GM19463 (cell line): ENCODE results near the gene GPR107.

Experiments used
- ATAC-seq: cut with Tn5 transposase; IDR thresholded peaks from one replicate; pipeline ENCODE4 v1.9.1; 2021; ENCODE audit warnings: mild to moderate bottlenecking, moderate library complexity; ENCODE audit not compliant: unreplicated experiment

The GPR107 gene

DNA sequence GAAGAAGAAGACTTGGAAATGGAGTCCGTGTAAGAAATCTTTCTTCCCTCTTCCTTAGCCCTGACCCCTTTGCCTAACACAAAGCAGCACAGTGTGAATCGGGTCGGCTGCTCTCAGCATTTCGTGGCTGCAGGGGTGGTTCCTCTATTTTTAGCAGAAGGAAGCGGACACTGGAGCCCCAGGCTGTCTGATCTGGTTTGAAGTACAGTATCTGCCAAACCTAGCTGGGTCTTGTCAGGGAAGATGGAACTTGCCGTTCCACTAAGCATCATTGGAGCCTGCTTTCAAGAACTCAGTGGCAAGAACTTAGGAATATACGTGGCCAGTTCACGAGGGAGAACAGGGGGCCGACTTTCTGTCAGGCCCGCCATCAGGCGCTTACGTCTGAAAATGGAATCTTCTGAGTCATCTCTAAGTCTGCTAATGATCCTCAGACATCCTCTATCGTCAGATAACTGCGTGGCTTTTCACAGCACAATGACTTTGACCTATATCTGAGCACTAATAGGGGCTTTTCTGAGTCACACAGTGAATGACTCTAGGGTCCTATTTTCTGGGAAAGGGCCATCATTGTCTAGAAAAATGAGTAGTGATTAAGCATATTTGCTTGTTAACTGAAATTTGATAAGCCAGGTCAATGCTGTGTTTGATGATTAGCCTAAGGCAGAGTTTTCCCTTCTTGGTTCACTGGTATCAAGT, 75.2 kb downstream of the GPR107 start:
- ATAC-seq: peak; percentile 72

DNA sequence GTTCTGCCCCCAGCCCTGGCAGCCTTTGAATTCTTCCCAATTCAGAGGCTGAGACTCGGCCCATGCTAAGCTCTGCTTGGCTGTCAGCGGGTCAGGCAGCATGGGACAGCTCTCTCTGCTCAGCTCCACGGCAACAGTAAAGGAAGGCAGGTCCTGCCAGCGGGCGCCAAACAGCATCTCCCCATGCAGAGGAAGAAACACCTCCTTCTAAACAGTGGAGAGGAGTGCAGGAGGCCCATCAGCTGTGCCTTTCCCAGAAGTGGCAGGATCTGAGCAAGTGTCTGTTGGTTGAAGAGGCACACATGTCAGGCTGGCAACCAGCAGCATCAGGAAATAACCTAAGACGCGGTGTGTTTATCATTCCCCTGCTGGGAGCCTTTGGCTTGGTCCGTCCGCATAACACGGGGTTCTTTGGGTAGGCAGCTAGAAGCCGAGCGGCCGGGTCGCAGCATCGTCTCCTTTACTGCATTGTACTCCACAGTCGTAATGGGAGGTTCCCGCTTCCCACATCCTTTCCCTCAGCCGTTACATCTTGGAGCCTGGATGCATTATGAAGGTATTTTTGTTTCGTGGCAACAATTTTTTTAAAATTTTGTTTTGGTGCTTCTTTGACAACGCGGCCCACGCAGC, 75.8 kb downstream of the GPR107 start:
- ATAC-seq: no peak

DNA sequence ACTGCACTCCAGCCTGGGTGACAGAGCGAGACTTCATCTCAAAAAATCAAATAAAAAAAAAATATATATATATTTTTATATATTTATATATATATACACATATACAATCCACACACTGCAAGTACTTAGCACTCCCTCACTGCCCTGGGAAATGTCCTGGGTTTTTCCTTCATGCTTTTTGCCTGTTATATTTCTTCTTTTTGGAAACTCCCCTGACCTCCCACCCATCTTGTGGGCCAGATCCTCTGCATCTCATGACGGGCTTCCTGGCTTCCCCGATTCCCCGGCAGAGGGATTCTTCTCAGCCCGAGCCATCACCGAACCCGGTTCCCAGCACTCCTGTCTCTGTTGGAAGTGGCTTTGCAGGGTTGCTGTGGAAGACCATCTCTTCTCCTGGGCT, 79.0 kb downstream of the GPR107 start:
- ATAC-seq: no peak

DNA sequence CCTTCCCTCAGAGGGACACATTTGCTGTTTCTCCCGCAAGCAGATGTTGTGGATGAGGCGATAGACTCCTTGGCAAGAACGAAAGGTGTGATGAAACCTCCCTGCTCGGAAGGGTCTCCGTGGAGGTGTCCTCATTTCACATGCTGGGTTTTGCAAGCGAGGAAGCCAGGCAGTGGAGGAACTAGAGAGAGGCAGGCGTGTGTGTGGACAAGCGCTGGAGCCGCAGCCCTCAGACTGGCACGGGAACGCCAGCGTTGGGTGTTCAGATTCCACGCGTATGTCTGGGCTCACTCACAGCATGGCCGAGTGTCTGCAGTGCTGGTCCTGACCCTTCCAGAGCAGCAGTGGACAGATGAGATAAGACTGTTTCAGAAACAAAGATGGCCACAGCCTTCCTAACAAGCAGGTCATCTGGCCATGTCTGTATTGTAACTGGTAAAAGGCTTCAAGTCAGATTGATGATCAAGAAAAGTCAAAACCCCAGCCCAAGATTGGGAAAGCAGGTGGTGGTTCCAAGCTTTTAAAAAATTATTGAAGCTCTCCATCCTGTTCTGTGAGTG, 83.5 kb downstream of the GPR107 start:
- ATAC-seq: no peak

DNA sequence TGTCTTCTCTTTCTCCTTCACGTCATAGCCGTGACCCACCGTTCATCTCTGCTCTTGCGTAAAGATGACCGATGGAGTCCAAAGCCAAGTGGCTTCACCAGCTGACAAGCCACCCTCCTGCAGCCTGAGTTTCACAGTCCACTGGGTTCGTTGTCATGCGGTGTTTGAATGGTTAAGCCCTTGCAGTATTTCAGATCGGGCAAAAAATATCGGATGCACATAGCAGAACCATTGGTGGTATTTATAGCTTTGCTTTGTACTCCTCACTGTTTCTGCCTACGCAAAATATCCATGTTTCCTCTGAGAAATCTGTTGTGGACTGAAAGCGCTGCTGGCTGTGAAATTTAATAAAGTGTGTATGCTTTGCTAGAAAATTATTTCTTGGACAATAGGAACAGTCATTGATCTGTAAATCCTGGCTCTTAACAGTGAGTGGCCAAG, 84.0 kb downstream of the GPR107 start:
- ATAC-seq: no peak

DNA sequence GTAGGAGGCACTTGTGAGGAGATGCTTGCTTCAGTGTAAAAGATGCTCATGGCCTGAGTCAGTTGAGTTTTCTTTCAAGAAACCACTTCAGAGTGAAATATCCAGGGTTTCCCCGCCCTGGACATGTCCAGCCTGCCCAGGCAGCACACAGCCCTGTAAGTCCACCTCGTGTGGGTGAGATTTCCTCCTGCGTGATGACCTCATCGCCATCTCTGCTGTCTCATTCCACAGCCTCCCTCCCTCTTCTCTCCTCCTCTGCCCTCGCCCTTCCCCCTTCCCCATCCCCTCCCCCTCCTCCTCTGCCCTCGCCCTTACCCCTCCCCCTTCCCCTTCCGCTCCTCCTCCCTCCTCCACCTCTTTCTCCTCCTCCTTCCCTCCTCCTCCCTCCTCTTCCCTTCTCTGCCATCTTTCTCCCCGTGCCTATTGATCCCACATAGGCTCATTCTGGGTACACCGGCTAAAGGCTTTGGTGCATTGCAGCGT, 84.5 kb downstream of the GPR107 start:
- ATAC-seq: no peak

DNA sequence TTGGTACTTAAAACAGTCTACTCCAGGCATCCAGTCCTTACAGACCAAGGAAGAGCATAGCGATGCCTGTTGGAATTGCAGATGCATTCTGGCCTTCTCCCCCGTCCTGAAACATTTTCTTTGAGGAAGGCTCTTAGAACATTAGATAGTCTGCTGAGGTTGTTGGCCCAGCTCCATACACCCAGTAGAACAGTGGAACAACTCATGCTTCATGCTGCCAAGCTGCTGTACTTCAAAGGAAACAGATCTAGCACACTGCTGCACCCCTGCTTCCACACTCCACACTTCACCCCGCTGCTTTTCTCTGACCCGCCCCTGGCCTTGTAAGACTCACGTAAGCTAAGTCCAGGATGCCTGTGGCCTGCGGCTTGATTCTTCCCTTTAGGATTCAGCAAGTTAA, 85.1 kb downstream of the GPR107 start:
- no peak for ATAC-seq

DNA sequence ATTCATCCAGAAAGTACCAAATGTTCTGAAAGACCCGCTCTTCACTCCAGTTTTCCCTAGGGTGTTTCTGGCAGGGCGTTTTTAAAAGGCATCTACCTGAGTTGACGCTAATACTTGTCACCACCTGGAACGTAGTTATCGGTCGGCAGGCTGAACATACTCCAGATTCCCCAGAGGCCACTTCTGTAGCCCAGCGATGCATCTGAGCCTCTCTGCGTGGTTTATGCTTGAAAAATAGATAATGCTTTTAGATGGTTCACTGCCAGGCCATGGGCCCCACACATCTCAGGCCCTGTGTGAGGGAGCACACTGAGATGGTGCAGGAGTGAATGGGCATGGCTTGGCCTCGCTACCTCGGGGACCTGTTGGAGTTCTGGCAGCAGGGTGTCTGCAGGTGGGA, 85.5 kb downstream of the GPR107 start:
- ATAC-seq: no peak

DNA sequence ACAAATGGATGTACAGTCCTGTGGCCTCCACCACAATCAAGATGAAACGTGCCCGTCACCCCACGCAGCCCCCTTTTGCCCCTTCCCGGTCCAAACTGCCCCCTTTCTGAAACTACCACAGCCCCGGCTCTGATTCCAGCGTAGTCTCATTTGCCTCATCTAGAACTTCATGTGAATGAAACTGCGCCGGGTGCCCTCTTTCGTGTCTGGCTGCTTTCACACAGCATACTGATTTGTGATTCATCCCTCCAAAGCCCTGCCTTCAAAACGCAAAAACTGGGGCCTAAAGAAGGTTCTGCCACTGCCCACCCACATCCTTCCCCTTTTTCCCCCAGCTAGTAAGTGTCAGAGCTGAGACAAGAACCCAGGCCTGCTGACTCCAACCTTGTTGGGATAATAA, 87.0 kb downstream of the GPR107 start:
- ATAC-seq: no peak

DNA sequence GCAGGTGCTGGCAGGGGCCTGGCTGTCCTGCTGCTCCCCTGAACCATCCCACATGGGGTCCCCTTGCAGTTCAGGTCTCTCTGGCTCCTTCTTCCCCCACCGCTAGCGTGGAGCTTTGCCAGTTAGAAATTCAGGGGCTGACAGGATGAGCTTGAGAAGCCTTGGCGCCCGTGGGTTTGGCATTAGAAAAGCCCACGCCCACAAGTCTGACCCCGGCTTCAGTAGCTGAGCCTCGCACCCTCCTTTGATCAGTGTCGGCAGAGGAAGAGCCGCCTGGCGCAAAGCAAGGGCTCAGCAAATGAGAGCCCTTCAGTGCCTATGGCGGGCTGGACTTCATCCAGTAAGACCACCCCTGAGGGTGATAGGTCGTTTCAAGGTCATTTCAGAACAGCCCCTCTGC, 88.3 kb downstream of the GPR107 start:
- no peak for ATAC-seq

DNA sequence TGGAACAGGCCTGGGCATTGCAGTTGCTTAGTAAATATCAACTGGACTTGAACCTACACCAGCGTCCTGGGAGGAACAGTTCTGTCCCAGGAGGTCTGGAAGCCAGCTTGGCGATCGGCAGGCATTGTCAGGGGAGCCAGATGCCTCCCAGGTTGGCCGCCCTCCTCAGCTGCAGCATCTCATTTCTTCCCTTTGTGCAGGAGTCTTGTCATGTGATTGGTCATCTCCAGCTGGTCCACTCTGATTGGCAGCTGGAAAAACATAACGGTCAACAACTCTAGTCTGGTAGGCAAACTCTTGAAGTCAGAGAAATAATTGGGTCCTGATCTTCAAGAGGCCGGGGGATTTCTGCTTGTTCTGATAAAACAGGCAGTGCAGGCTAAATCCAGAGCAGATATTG, 88.9 kb downstream of the GPR107 start:
- no peak for ATAC-seq

DNA sequence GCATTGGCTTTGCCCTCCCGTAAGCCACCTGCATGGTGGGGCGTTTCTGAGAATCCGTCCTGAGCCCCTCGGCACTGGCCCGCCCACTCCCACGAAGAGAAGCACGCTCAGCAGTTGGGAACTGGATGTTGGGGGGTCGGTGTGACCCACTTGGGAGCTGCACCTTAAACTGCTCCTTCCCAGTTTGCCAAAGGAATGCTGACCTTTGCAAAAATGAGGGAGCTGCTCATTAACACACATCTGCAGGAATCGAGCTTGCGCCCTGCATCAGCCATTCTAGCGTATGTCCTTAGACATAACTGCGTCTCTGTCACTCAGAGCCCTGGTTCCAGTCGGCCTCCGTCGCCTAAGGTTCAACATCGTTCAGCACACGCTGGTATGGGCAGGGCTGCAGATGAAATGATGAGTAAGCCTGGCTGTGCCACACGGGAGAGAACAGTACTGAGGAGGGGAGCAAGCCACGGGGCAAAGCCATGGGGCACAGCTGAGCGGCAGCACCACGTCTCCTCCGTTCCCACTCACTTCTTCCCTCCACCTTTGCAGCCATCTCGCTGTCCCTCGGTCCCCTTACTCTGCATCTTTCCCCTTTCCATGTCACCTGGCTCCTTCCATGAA, 89.7 kb downstream of the GPR107 start:
- no peak for ATAC-seq

DNA sequence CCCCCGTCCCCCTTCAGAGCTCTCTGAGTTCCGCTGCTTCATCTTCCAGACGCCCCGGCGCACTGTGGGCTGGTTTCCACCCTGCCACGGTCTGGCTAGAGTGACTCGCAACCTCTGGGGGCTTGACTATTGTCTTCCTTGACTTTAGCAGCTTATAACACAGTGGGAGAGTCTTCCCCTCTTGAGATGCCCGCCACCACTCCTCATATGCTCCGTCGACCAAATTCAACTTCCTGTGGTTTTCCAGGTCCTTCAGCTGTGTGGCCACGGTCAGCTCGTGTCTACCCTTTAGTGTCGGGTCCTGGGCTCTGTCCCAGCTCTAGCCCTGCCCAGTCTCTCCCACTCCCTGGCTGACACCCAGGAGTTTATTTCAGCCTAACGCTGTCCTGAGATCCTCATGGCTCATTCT, 90.3 kb downstream of the GPR107 start:
- ATAC-seq: no peak

DNA sequence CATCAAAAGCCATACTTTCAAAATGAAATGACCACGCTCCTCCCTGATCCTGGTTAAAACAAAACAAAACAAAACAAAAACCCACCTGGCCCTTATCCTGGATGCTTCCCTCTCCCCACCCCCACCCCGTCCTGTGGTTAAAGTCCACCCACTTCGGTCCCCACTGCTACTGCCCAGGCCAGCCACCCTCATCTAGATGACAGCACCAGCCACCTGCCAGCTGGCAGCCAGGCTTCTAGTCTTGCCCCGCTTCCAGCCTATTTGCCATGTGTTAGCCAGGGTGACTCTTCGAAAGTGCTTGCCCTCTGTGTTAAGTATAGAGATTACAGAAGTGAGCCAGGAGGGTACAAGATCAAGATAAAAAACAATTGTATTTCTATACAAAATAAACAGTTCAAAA, 91.0 kb downstream of the GPR107 start:
- no peak for ATAC-seq

DNA sequence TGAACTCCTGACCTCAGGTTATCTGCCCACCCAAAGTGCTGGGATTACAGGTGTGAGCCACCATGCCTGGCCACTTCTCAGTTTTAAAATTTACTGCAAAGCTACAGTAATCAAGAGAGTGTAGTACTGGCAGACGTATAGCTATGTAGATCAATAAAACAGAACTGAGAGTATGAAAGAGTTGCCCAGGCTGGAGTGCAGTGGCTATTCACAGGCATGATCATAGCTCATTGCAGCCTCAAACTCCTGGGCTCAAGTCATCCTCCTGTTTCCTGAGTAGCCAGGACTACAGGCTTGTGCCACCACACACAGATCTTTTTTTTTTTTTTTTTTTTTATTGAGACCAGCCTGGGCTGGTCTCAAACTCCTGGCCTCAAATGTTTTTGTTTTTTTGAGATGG, 92.0 kb downstream of the GPR107 start:
- no peak for ATAC-seq

DNA sequence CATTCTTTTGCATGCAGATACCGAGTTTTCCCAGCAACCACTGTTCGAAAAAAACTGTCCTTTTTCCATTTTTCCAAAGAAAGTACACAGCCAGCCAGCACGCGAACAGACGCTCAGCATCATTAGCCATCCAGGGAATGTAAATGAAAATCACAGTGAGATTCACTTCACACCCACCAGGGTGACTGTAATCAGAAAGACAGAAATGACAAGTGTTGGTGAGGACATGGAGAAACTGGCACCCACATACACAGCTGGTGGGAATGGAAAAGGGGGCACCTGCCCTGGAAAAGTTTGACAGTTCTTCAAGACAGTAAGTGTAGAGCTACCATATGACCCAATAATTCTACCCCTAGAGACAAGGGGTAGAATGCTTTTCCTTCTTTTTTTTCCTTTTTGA, 93.5 kb downstream of the GPR107 start:
- ATAC-seq: no peak

DNA sequence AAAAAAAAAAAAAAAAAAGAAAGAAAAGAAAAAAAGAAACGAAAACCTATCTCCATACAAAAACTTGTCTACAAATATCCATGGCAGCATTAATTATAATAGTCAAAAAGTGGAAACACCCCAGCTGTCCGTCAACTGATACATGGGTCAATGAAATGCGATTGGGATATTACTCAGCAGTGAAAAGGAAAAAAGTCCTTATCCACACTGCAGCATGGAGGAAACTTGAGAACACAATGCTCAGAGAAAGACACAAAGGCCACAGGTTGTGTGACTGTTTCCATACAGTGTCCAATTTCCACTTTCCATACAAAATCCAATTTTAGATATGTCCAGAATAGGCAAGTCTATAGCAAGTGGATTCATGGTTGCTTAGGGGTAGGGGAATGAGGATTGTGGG, 94.2 kb downstream of the GPR107 start:
- no peak for ATAC-seq

DNA sequence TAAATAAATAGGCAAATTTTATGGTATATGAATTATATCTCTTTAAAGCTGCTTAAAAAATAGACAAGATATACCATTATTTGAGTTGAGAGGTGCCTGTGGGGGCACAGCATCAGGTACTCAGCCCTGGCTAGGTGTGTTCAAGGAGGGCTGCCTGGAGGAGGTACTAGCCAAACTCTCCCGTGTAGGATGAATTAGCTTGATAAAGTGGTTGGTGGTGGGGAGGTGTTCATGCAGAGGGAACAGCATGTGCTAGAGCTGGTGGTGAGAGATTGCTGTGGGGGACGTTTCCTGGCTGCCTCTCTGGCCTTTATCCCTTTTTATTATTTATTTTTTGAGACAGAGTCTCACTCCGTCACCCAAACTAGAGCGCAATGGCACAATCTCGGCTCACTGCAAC, 95.3 kb downstream of the GPR107 start:
- no peak for ATAC-seq

DNA sequence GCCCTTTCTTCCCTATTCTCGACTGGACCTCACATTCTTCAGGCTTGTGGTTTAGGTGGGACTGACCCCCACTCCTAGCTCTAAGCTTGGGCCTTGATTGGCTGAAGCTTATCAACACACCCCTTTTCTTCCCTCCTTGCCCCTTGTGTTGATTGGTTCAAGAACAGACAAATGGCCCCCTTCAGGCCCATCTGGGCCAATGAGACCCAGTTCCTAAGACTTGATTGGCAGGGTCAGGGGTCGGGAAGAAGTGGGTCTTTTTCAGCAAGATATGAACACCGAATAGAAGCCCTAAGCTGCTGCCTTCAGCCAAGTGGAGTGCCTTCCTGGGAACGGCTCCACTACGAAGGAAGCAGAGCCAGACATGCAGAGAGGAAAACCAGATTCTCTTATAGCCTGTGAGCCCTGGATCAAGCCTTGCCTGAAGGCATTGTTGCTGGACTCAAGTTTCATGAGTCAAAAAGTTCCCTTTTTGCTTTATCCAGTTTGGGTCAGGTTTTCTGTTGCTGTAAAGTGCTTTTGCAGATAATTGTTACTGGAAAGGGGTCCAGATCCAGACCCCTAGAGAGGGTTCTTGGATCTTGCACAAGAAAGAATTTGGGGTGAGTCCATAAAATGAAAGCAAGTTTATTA, 96.1 kb downstream of the GPR107 start:
- no peak for ATAC-seq

DNA sequence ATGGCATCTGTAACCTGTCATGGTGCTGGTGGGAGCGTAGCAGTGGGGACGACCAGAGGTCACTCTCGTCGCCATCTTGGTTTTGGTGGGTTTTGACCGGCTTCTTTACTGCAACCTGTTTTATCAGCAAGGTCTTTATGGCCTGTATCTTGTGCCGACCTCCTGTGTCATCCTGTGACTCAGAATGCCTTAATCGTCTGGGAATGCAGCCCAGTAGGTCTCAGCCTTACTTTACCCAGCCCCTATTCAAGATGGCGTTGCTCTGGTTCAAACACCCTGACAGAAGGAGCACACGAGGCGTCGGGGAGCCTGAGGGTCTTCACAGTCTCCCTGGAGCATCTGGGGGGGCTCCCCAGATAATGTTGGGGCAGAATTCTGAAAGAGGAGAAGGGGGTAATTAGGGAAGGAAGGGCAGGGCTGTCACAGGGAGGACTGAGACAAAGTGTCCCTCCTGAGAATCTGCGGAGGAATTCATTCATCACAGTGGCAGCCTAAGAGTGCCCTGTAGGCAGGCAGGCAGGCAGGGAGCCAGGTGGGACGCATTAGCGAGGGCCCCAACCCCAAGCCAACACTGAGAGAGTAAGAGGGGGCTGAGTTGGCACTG, 97.2 kb downstream of the GPR107 start:
- no peak for ATAC-seq

DNA sequence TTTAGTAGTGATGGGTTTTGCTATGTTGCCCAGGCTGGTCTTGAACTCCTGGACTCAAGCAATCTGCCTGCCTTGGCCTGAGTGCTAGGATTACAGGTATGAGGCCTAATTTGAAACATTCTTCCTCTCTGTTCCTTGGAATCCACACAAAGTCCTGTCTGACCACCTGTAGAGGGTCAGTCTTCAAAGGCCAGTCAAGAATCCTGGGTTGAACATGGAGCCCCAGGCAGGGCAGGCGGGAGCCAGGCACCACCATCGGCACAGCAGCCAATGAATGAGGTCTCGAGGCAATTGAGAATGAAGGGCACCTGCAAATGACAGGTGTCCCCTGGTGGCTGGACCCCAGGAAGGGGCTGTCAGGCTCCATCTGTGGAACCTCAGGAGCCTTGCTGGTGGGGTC, 101.1 kb downstream of the GPR107 start:
- no peak for ATAC-seq
